ENCODE results near the gene SZT2. TPM values are rescaled to one million over a fixed set of nuclear protein-coding genes. Genes with fewer than 3 reads are reported as not detected.

The SZT2 gene
- total and polyA plus RNA-seq, 2 of the 4 experiments (the other 2 are of a cell fraction) = 9.5 to 14.3 TPM

DNA sequence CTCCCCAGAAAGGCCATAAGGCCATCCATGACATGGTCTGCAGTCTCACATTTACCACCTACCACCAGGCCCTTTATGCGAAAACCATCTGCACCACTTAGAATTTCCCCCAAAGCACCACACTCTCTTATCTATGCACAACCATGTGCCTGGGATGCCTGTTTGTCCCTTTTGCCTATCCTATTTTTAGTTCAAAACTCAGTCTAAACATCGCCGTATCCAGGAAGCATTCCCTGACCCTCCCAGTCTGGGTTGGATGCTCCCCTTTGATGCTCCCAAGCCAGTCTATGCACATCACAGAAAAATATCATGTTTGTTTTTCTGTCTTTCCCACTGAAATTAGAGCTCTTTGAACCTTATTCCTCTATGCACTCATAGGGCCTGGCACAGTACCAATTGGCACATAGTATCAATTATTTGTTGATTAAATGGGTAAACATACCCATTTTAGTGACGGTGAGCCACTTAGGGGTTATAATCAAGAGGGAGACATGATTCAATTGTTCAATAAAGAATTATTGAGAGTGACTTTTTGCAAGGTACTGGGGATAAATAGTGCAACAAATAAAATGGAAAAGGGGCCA lies 45.3 kb upstream of the SZT2 start:
- Histone ChIP-seq H3K27ac (ENCODE audit: insufficient read depth, low read length) (no peak overlapping the region), H3K4me2 (ENCODE audit: low read depth, low read length) (no peak overlapping the region), H4K20me1 (ENCODE audit: insufficient read depth, low read length) (no peaks in the 10 kb centered on the region), H2AFZ (replicated peaks; ENCODE audit: low read length, poor library complexity) (no peak overlapping the region), H2BK5ac (ENCODE audit: low read depth, low read length, poor library complexity, severe bottlenecking) (no peak overlapping the region), H3K23ac (ENCODE audit: low read depth, low read length) (no peak overlapping the region), H3K56ac (ENCODE audit: extremely low read depth, insufficient read depth, low read length) (no peak overlapping the region), H2BK120ac (ENCODE audit: low read depth, low read length) (no peak overlapping the region), H3K9me3 (ENCODE audit: control insufficient read depth, insufficient read depth, low read length) (no peaks in the 10 kb centered on the region), H3K18ac (ENCODE audit: low read depth, low read length) (no peak overlapping the region), H3K79me1 (ENCODE audit: low read depth in 1 of 2, low read length in 2 of 2) (no peaks in the 10 kb centered on the region), H4K8ac (ENCODE audit: low read depth in 2 of 2, low read length in 2 of 2) (no peak overlapping the region), H3K27me3 (ENCODE audit: control insufficient read depth, insufficient read depth, low read length) (peaks cover 7% of the 10 kb centered on the region; the same call in 1 of the 2 replicates), H3K36me3 (ENCODE audit: control insufficient read depth, insufficient read depth, low read length) (no peaks in the 10 kb centered on the region), H3K9me1 (ENCODE audit: insufficient read depth, low read length) (peaks cover 9% of the 10 kb centered on the region), H2BK20ac (ENCODE audit: low read depth, low read length) (no peak overlapping the region), H2AK5ac (ENCODE audit: low read depth, low read length) (no peak overlapping the region), H3K14ac (replicated peaks; ENCODE audit: low read depth, low read length) (no peak overlapping the region), H3K4me1 (ENCODE audit: control insufficient read depth, insufficient read depth, low read length) (peaks cover 10% of the 10 kb centered on the region), H4K5ac (ENCODE audit: low read depth, low read length) (no peak overlapping the region), H2AK9ac (replicated peaks; ENCODE audit: low read depth, low read length, poor library complexity) (no peak overlapping the region), H4K91ac (ENCODE audit: insufficient read depth, low read depth, low read length) (no peak overlapping the region; the same call in 1 of the 2 replicates), H3K9ac (ENCODE audit: low read depth, low read length) (no peak overlapping the region), H3K4me3 (ENCODE audit: insufficient read depth, low read depth, low read length) (no peak overlapping the region), H2BK15ac (ENCODE audit: low read depth, low read length) (no peak overlapping the region), H3K4ac (ENCODE audit: low read depth, low read length) (no peak overlapping the region)
- 33% methylated on average over 2 of the region's 4 CpGs; no CpG with 5 or more reads in 1 of the 2 experiments for whole genome bisulfite sequencing, 2 experiments (ENCODE audit: extremely low coverage in 2 of 2, insufficient read length in 1 of 2)
- ChIA-PET CTCF (no interaction called here), POLR2A (ENCODE audit: unreplicated experiment) (no interaction called here)
- DNase-seq = no peak
- intact Hi-C loops (cut with micrococcal nuclease) = no loop called here
- ATAC-seq (ENCODE audit: low read depth) = no peak
- TF ChIP-seq BHLHE40 (IDR thresholded peaks at IDR 0.05; ENCODE audit: low read depth, low read length) (no peak), ELK1 (IDR thresholded peaks at IDR 0.05; ENCODE audit: borderline replicate concordance, low read depth, low read length) (no peak), MAZ (IDR thresholded peaks at IDR 0.05; ENCODE audit: borderline replicate concordance, low read depth, low read length) (no peak), SMC3 (IDR thresholded peaks at IDR 0.05; ENCODE audit: low read depth, low read length) (no peak), NFE2L2 (IDR thresholded peaks at IDR 0.05; ENCODE audit: low read depth, low read length) (no peak), FOS (IDR thresholded peaks at IDR 0.05; ENCODE audit: low read depth, low read length) (no peak)
- TF ChIP-seq, protein P1, sequence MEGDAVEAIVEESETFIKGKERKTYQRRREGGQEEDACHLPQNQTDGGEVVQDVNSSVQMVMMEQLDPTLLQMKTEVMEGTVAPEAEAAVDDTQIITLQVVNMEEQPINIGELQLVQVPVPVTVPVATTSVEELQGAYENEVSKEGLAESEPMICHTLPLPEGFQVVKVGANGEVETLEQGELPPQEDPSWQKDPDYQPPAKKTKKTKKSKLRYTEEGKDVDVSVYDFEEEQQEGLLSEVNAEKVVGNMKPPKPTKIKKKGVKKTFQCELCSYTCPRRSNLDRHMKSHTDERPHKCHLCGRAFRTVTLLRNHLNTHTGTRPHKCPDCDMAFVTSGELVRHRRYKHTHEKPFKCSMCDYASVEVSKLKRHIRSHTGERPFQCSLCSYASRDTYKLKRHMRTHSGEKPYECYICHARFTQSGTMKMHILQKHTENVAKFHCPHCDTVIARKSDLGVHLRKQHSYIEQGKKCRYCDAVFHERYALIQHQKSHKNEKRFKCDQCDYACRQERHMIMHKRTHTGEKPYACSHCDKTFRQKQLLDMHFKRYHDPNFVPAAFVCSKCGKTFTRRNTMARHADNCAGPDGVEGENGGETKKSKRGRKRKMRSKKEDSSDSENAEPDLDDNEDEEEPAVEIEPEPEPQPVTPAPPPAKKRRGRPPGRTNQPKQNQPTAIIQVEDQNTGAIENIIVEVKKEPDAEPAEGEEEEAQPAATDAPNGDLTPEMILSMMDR (conservative IDR thresholded peaks at IDR 0.05; ENCODE audit: low read depth, low read length) = no peak
- in situ Hi-C loops (cut with MboI; ENCODE audit: low sequenced_read_pairs) = loop anchor here (5.0 kb wide), 1 partner anchor 37 kb away; no protein-coding TSS in a partner anchor
- BruUV-seq (replicated peaks) = no TSS peak
- dilution Hi-C loops (cut with HindIII; ENCODE audit: low sequenced_read_pairs, unreplicated experiment) = no loop called here
